GM19468 (cell line): ENCODE data around the gene AK8.

Experiments used
- ATAC-seq: cut with Tn5 transposase; IDR thresholded peaks from one replicate; pipeline ENCODE4 v1.9.1; 2021; ENCODE audit warnings: mild to moderate bottlenecking, moderate library complexity, moderate number of reproducible peaks; ENCODE audit not compliant: unreplicated experiment; ENCODE audit errors: extremely low read depth

AK8 gene

GRCh38 chr9:132690696-132691095 is 187.4 kb downstream of the AK8 start:
- no peak for ATAC-seq

GRCh38 chr9:132683873-132684272 is 194.2 kb downstream of the AK8 start:
- no peak for ATAC-seq

- no peak for ATAC-seq
Measured at GRCh38 chr9:132681561-132681960, 196.5 kb downstream of the AK8 start.

GRCh38 chr9:132679946-132680625 is 198.0 kb downstream of the AK8 start:
- no peak for ATAC-seq

GRCh38 chr9:132677976-132678375 is 200.1 kb downstream of the AK8 start:
- no peak for ATAC-seq
